ENCODE data around the gene GPR32.
"Not testable (repeated sequence)": the region's sequence is repeated elsewhere in the genome, so short reads cannot be mapped to it uniquely, and the experiment has no call there.

GPR32 gene, protein sequence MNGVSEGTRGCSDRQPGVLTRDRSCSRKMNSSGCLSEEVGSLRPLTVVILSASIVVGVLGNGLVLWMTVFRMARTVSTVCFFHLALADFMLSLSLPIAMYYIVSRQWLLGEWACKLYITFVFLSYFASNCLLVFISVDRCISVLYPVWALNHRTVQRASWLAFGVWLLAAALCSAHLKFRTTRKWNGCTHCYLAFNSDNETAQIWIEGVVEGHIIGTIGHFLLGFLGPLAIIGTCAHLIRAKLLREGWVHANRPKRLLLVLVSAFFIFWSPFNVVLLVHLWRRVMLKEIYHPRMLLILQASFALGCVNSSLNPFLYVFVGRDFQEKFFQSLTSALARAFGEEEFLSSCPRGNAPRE

DNA sequence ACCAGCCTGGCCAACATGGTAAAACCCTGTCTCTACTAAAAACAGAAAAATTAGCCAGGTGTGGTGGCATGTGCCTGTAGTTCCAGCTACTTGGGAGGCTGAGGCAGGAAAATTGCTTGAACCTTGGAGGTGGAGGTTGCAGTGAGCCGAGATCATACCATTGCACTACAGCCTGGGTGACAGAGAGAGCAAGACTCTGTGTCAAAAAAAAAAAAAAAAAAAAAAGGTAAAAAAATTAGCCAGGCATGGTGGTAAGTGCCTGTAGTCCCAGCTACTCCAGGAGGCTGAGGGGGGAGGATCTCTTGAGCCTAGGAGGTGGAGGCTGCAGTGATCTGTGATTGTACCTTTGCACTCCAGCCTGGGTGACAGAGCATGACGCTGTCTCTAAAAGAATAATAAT is at the start of gene GPR32:
GPR32 (plus strand) TSS at position 301 of the 400 bp plus-strand sequence. CDS start 137 bp downstream, outside the sequence.
- not testable (repeated sequence) for DNase-seq

DNA sequence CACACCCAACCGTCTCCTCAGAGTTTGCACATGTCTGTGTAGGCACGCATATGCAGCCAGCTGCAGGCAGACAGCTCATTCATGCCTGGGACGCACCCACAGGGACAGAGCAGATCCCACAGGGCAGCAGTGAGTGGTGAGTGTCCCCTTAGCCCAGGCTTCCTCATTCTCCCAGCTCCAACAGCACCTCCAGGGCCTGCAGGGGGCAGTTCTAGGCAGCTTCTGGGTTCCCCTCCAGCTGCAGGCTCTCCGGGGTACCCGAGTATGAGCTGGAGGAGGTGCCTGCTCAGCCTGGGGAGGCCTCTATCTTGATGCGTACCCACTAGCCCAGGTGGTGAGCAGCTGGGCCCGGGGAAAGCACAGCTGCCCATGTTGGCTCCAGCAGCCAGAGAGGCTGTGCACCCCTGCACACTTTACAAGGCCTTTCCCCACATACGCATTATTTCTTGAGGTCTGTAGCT is 49.3 kb upstream of the GPR32 start:
- peak in 1 of 2 experiments; percentile 35 for DNase-seq

DNA sequence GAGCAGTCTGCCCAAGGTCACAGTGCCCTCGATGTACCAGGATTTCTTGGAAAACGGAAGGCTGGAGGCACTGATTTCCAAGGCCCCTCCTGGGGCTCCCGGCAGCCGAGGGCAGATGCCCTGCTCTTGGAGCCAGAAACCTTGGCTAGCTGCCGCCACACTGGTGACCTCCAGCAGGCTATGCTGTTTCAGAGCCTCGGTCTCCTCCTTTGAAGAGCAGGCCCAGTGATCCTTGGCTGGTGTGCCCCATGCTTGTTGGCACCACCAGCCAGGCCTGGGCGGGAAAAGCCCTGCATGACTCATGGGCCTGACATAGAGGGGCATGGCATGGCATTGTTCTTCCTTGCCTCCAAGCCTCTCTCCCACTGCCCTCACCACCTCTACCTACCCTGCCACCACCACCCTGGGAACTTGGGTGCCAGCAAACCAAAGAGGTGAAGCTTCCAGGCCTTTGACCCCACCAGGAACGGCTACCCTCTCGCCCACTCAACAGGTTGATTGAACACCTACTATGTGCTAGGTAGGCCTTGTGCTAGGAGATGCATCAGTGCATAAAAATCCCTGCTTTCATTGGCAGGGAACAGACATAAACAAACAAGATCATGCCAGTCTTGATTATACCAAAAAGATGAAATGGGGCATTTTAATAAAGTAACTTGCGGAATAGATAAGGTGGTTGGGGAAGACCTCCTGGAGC is 48.7 kb upstream of the GPR32 start:
- no peak for DNase-seq

DNA sequence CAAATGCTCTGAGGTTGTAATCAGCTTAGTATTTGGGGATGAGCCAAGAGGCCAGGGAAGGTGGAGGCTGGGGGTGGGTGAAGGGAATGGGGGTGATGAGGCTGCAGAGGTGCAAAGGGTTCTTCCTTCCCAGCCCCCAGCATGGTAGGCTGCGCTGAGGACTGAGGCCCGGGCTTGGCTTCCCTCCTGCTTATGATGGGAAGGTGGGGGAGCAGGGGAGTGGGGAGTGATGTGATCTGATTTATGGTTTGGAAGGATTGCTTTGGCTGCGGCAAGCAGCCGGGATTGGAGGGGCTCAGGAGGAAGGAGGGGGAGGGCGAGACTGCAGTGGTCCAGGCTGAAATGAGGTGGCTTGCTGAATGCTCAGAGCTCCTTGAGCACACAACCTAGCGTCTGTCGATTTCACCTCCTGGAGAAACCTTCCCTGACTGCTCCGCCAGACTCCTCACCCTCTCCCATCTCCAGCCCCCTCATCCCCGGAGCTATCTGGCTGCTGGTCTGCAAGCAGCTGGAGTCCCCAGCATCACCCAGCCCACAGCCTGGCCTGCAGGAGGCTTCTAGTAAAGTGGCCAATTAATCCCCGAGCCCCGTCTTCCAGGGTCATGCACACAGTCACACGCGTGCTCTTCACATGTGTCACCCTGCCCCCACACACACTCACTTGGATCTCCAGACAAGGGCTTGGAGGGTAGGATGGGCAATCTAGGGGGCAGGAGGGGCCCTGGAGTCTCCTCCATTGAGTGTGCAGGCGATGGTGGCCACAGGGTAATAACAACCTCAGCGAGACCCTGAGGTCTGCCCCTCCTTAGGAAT is 47.9 kb upstream of the GPR32 start:
- no peak for DNase-seq

DNA sequence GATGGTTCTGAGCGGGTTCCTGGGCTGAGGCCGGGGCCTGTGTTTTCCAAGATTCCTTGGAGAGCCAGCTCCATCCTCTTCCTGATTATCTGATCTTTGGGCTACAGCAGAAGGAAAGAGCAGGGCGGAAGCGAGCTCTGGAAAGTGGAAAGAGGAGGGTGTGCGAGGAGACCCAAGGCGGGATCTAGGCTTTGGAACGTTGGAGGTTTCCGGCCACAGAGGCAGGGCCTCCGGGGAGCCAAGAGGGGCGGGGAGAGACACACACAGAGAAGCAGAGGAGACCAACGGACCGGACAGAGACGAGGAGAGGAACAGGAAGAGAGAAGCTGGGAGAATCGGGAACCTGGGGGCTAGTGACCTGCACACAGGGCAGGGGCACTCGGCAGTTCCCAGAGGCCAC is 47.2 kb upstream of the GPR32 start, which contains the start of gene CLEC11A:
CLEC11A (plus strand) TSS at position 296 of the 400 bp plus-strand sequence. CDS start 162 bp downstream, outside the sequence.
- no peak for DNase-seq

DNA sequence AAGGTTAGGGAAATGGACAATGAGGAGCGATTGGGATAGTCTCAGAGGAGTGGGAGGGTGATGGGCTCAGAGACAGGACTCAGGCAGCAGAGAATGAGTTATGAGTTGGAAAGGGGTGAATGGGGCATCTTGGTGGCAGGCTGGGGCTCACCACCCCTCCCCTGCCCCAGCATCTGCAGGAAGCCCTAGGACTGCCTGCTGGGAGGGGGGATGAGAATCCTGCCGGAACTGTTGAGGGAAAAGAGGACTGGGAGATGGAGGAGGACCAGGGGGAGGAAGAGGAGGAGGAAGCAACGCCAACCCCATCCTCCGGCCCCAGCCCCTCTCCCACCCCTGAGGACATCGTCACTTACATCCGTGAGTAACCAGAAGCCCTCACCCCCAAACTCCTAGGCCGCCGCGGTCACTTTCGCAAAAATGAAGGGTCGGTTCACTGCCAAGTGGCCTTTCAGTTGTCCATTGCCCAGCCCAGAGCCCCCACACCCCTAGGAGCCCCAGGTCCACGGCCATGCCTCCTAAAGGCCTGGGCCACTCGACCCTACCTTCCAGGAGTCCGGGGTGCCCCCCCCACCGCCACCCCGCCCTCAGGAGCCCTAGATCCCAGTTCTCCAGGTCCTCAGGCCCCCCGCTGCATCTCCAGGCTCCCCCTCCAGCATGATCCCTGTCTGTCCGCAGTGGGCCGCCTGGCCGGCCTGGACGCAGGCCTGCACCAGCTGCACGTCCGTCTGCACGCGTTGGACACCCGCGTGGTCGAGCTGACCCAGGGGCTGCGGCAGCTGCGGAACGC is 46.3 kb upstream of the GPR32 start:
- no peak for DNase-seq

DNA sequence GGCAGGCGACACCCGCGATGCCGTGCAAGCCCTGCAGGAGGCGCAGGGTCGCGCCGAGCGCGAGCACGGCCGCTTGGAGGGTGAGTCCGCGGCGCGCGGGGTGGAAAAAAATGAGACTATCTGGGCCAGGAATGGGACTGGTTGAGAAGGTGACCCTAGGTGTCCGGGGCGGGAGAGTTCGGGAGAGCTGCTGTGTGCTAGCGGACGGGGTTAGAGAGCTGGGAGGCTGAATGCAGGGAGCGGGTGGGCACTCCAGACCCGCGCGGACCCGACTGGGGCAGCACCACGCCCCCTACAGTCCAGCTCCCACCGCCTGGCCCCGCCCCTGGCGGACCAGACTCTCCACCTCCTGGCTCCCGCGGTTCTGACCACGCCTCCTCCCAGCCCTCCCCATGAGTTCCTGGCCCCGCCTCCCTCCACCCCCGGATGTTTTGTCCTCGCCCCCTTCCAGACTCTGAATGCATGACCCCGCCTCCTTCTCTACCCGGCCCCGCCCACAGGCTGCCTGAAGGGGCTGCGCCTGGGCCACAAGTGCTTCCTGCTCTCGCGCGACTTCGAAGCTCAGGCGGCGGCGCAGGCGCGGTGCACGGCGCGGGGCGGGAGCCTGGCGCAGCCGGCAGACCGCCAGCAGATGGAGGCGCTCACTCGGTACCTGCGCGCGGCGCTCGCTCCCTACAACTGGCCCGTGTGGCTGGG is 45.6 kb upstream of the GPR32 start:
- peak; percentile 99 for DNase-seq

DNA sequence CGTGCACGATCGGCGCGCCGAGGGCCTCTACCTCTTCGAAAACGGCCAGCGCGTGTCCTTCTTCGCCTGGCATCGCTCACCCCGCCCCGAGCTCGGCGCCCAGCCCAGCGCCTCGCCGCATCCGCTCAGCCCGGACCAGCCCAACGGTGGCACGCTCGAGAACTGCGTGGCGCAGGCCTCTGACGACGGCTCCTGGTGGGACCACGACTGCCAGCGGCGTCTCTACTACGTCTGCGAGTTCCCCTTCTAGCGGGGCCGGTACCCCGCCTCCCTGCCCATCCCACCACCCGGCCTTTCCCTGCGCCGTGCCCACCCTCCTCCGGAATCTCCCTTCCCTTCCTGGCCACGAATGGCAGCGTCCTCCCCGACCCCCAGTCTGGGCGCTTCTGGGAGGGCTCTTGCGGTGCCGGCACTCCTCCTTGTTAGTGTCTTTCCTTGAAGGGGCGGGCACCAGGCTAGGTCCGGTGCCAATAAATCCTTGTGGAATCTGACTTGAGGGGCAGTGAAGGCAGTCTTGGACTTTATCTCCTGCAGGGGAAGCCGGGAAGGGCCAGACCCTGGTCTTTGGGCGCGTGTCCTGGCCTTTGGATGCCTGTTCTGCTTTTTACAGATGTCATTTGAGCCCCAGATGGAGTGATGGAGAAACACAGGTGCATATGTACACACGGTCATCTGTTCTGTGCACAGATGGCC is 44.9 kb upstream of the GPR32 start:
- DNase-seq: no peak

DNA sequence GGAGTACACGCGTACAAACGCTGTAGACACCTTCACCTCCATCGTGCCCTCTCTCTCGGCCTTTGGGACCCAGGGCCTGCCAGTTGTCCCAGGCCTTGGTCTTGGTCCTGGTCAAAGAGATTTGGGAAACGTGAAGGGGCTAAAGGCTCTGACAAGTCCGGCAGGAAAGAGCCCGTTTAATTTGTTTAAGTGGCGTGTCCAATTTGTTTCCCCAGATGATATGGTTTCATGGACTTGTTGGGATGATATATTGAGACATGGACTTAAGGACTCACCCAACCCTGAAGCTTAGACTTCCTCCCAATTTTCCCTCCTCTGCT is 44.4 kb upstream of the GPR32 start:
- no peak for DNase-seq

DNA sequence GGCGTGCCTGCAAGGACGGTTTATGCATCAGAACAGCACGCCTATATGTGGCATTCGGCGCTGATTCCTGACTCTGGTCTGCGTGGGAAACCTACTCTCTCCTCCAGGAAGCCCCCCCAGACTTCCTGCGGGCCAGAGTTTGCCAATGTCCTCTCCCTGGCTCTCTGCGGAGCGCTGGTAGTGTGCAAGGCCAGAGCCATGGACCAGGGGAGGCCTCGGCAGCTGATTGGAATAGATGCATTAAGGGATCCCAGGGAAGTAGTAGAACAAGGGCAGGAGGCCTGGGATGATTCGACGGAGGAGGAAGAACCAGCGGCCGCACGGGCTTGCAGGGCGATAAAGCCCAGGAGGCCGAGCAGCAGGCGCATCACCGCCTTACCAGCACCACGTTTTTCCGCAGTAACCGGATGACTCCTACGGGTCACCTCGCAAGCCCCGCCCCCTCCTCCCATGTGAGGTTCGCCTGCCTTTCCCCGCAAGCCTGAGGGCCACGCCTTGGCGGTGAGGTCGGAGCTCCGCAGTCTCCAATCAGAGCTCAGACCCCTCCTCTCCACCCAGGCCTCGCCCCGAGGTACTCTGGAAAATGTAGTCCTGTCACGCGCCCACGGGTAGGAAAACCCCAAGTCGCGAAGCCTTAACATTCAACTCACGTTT is 42.1 kb upstream of the GPR32 start:
- peak; percentile 96 to 98 for DNase-seq

DNA sequence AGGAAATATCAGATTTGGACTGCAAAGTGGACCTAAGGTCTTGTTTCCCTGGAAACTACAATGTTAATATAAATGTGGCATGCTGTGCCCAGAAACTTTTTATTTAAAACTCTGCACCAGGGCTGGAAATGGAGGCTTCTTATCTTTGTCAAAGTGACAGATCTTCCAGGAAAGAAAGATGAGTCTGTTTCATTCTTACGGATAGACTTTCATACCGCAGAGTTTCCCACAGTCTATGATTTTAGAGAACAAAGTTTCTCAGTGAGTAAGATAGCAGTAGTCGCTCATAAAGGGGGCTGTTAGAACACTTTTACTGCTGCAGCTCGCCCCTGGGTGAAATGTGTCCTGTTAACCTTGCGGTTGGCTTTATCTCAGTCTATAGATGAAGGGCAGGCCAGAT is 40.4 kb upstream of the GPR32 start:
- no peak for DNase-seq

DNA sequence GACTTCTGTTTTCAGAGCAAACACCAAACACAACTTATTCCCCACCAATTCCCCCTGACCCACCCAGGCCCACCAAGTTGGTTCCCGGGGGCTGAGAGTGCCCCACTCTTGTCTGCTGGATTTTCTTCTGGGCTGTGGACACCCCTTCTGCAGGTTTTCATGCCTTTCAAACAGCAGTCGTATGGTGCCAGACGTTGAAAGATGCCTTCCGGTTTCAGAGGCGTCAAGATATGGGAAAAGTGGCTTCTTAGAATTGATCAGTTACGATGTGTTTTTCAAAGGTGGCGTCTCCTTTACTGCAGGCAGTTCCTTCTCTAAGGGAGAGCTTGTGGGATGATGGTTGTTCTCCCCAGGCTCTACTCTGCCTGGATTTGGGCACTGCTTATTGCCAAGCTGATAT is 34.4 kb upstream of the GPR32 start:
- DNase-seq: no peak

DNA sequence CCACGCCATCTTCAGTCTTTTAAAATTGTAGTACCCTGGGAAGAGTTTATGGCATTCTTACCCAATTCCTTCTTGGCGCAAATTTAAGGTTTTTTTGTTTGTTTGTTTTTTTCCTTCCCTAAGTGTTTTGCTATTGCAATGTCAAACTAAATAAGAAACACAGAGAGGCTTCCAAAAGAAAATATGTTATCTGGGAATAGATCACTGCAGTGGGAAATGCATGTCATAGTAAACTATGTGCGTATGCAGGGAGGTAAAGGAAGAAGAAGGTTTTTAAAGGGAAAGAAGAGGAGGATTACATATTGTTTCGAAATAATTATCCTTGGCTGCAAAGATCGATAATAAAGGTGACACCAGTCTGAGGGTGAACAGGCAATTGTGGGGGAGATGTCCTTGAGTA is 33.9 kb upstream of the GPR32 start:
- DNase-seq: no peak

DNA sequence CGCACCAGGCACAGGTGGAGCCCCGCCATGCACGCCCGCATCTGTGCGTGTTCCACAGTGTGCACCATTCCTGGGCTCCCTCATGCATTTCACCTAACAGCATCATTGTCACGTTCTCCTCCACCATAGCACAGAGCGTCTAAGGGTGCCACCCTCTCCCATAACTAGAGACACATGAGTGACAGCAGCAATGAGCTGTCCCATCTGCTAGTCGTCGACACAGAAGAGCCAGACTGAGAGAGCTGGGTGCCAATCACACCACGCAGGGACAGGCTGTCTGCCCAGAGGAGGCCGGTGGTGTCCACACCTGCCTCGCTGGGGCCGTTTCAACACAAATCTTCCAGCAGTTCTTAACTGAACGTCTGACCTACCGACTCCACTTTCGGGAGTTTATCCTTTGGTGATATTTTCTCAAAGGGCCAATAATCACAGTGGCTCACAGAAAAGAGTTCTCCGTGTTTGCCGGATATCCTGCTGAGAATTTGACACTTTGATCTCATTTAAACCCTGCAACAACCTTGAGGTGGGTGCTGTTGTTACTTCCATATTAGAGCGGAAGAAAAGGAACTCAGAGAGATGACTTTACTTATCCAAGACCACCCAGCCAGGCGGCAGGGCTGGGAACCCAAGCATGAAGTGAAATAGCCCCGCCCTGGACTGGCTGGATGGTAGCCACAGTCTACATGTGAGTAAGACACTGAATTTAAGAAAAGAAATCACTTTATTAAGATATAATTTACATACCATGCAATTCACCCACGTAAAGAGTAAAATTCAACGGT is 30.9 kb upstream of the GPR32 start:
- DNase-seq: no peak

DNA sequence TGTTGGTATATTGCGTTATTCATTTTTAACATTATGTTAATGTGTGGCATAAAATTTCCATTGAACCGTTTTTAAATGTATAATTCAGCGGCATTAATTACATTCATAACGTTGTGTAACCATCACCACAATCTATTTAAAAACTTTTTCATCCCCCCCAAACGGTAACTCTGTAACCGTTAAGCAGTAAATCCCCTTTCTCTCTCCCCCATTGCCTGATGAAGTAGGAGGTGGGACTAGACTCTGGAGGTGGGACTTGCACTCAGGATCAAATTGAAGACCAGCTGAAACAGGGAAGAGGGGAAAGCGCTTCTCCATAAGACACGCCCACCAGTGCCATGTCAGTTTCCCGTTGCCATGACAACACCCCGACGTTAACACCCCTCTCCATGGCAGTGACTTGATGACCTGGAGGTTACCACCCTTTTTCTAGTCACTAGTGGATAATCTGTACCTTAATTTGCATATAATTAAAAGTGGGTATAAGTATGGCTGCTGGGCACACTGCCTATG is 30.3 kb upstream of the GPR32 start:
- DNase-seq: no peak

DNA sequence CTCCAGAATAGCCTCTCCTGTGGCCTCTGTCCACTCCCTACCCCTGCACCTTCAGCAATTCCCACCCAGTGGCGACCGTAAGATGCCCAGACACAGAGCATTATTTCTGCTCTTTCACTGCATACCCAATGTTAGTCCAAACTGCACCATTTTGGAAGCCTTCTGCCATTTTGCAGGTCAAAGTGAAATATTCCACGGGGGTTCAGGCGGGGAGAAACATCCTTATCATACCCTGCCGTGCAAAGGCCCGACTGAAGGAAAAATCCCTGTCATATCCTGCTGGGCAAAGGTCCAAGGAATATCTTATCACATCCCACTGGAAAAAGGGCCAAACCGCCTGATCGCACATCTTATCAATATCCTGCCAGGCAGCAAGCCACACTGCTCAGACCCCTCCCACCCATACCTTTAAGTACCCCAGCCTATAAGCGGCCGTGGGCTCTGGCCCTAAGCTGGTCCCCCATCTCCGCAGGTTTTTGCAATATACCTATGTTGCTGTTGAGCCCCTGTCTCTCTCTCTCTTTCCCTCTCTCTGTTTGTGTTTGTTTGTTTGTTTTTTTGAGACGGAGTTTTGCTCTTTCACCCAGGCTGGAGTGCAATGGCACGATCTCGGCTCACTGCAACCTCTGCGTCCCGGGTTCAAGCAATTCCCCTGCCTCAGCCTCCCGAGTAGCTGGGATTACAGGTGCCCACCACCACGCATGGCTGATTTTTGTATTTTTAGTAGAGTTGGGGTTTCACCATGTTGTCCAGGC is 28.9 kb upstream of the GPR32 start:
- no peak for DNase-seq

DNA sequence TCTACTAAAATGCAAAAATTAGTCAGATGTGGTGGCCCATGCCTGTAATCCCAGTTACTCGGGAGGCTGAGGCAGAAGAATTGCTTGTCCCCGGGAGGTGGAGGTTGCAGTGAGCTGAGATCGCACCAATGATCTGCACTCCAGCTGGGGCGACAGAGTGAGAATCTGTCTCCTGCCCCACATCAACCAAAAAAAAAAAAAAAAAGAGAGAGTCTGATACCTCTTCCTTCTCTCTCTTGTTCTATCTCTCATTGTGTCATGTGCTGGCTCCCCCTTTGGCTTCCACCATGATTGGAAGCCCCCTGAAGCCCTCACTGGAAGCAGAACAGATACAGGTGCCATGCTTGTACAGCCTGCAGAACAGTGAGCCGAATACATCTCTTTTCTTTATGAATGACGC is 26.7 kb upstream of the GPR32 start:
- no peak for DNase-seq

DNA sequence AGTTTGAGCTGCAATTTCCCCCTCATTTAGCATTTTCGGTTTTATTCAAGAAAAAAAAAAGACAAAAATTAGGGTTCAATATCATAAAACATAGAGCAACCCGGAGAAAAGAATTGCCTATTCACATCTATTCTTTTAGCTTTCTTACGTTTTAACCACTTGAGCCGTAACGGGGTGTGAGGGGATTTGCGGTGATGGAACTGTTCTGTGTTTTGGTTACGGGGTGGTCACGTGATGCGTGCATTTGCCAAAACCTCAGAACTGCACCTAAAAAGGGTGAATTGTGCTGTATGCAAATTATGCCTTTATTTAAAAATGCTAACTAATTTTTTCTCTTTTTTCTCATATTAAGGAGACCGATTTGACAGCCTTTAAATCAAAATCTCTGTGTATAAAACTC is 25.0 kb upstream of the GPR32 start:
- DNase-seq: no peak

DNA sequence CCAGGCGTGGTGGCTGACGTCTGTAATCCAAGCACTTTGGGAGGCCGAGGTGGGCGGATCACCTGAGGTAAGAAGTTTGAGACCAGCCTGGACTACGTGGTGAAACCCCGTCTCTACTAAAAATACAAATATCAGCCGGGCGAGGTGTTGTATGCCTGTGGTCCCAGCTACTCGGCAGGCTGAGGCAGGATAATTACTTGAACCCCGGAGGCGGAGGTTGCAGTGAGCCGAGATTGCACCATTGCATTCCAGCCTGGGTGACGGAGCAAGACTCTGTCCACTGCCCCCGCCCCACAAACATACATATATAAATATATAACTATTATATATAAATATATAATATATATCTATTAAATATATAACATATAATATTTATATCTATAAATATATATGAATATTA is 23.1 kb upstream of the GPR32 start:
- DNase-seq: not testable (repeated sequence)
